OCI-LY7 (cell line): ENCODE results near the gene PPP1R14C. TPM values are rescaled to one million over a fixed set of nuclear protein-coding genes. Genes with fewer than 3 reads are reported as not detected.

Experiments used
- BruUV-seq: library from RNA; stranded (reverse); fragments of 400-500 nt; replicated peaks from 2 replicates; lab custom pipeline; 2021; lab: Mats Ljungman, UMichigan
- CTCF ChIA-PET: fragments of 300-600 bp; sonication (Branson Sonifier 250); formaldehyde crosslinking; loops from one replicate; lab custom pipeline; 2022; ENCODE audit warnings: antibody characterized with exemption; ENCODE audit not compliant: unreplicated experiment; lab: Charles Lee
- POLR2A ChIA-PET: fragments of 300-600 bp; sonication (Branson Sonifier 250); formaldehyde crosslinking; loops from one replicate; lab custom pipeline; 2022; ENCODE audit warnings: antibody characterized with exemption; lab: Charles Lee
- DNase-seq: peaks from one replicate; pipeline ENCODE4 v3.0.0-alpha.2; 2015; ENCODE audit warnings: low spot score
- H2AFZ ChIP-seq: fragments of 200-600 bp; sonication (generic), shearing (Covaris generic); 2 replicates; pipeline ENCODE4 v1.6.1; 2014; ENCODE audit warnings: mild to moderate bottlenecking, antibody characterized with exemption, low read length, moderate library complexity
- H3K27ac ChIP-seq: fragments of 200-600 bp; sonication (generic); 2 replicates; pipeline ENCODE4 v1.5.1; 2014; ENCODE audit warnings: mixed run types, low read depth, mild to moderate bottlenecking, moderate library complexity, low read length, inconsistent platforms; ENCODE audit not compliant: poor library complexity, severe bottlenecking
- H3K36me3 ChIP-seq: fragments of 200-600 bp; sonication (generic); 2 replicates; pipeline ENCODE4 v1.6.1; 2014; ENCODE audit warnings: mild to moderate bottlenecking, antibody characterized with exemption, low read length, moderate library complexity, mixed read lengths; ENCODE audit not compliant: insufficient read depth
- H3K4me1 ChIP-seq: fragments of 200-600 bp; sonication (generic); 2 replicates; pipeline ENCODE4 v1.5.1; 2014; ENCODE audit warnings: mild to moderate bottlenecking, low read length; ENCODE audit not compliant: insufficient read depth, poor library complexity, severe bottlenecking
- H3K4me2 ChIP-seq: fragments of 200-600 bp; sonication (generic); 2 replicates; pipeline ENCODE4 v1.6.1; 2014; ENCODE audit warnings: mild to moderate bottlenecking, low read length
- H3K4me3 ChIP-seq: fragments of 200-600 bp; sonication (generic); 2 replicates; pipeline ENCODE4 v1.5.1; 2014; ENCODE audit warnings: mild to moderate bottlenecking, low read depth, low read length; ENCODE audit not compliant: poor library complexity, severe bottlenecking
- H3K79me2 ChIP-seq: fragments of 200-600 bp; sonication (generic); 2 replicates; pipeline ENCODE4 v1.6.1; 2016; ENCODE audit warnings: low read depth, mild to moderate bottlenecking, low read length, moderate library complexity, mixed read lengths; ENCODE audit not compliant: insufficient read depth
- H3K9me2 ChIP-seq: fragments of 200-600 bp; sonication (generic); 2 replicates; pipeline ENCODE4 v1.6.1; 2016; ENCODE audit warnings: mild to moderate bottlenecking, low read length, mixed read lengths; ENCODE audit not compliant: insufficient read depth
- H3K9me3 ChIP-seq: fragments of 200-600 bp; sonication (generic); 2 replicates; pipeline ENCODE4 v1.6.1; 2014; ENCODE audit warnings: mild to moderate bottlenecking, mixed run types, low read length, mixed read lengths
- H4K20me1 ChIP-seq: fragments of 200-600 bp; sonication (generic); 2 replicates; pipeline ENCODE4 v1.6.1; 2014; ENCODE audit warnings: mild to moderate bottlenecking, antibody characterized with exemption, low read length, moderate library complexity, mixed read lengths; ENCODE audit not compliant: insufficient read depth
- EZH2phosphoT487 ChIP-seq: fragments of 200-600 bp; sonication (generic); IDR thresholded peaks from 2 replicates; pipeline ENCODE4 v1.6.1; 2018; ENCODE audit warnings: low read depth, borderline replicate concordance, mild to moderate bottlenecking, mixed run types, antibody characterized with exemption, low read length, moderate library complexity, mixed read lengths
- intact Hi-C: fragments of 100-400 bp; cut with micrococcal nuclease; formaldehyde crosslinking; loops from one replicate; pipeline ENCODE4 v1.10.0; 2022; ENCODE audit not compliant: unreplicated experiment
- total RNA-seq, 2 experiments: library from RNA; depleted of rRNA in 1 of 2; stranded (reverse); fragments of >200 nt in 1 of 2; shearing (Covaris generic) in 1 of 2; gene quantifications; 2 replicates each; pipeline ENCODE4 v1.2.3, GENCODE V29; 2014 to 2022
- TF ChIP-seq, protein P1 (sequence below): fragments of 200-600 bp; sonication (generic); conservative IDR thresholded peaks from 2 replicates; pipeline ENCODE4 v1.5.1; 2014; ENCODE audit warnings: mild to moderate bottlenecking, antibody characterized with exemption, low read length, moderate library complexity, mixed read lengths

Gene PPP1R14C
- total RNA-seq, 2 experiments from 2014 or later, result 1.8 TPM; not detected in 1

DNA sequence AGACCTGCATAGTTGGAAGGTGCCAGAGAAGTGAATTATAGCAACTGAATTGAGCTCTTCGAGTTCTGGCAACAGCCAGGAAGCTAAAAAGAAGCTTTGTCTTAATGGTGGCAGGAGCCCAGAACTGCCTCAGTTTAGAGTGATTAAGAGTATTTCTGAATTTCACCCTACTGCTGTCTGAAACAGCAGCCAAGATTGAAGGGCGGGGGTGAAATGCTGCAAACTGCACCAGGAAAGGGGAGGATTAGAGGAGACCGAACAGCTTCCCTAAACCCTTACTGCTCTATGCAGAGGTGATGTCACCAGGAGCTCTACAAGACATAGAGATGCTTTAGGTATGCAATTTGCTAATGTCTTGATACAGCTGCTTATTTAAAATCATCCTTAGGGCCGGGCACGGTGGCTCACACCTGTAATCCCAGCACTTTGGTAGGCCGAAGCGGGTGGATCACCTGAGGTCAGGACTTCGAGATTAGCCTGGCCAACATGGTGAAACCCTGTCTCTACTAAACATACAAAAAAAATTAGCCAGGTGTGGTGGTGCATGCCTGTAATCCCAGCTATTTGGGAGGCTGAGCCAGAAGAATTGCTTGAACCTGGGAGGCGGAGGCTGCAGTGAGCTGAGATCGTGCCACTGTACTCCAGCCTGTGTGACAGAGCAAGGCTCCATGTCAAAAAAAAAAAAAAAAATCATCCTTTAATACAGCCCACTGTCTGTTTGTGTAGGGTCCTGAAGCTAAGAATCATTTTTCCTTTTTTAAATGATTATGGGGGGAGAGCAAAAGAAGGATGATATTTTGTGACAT, 134.3 kb downstream of the PPP1R14C start:
- Histone ChIP-seq H3K79me2 (no peaks in the 10 kb centered on the region), H3K27ac (no peak overlapping the region), H3K9me3 (no peaks in the 10 kb centered on the region), H2AFZ (no peak overlapping the region), H4K20me1 (no peaks in the 10 kb centered on the region), H3K4me3 (no peak overlapping the region), H3K4me1 (peaks cover 62% of the 10 kb centered on the region), H3K9me2 (no peaks in the 10 kb centered on the region), H3K36me3 (no peaks in the 10 kb centered on the region), H3K4me2 (no peak overlapping the region)
- no peak for DNase-seq
- ChIA-PET CTCF (interaction anchor here (1.4 kb wide), 1 partner anchor 11 kb away, joined by 3 read pairs; no protein-coding TSS in a partner anchor), POLR2A (interaction anchor here (0.6 to 1.3 kb wide), 8 partner anchors 17 to 510 kb away, joined by 3 to 5 read pairs (median 4); no protein-coding TSS in a partner anchor)
- no TSS peak for BruUV-seq
- intact Hi-C loops, result no loop called here
- TF ChIP-seq, protein P1, sequence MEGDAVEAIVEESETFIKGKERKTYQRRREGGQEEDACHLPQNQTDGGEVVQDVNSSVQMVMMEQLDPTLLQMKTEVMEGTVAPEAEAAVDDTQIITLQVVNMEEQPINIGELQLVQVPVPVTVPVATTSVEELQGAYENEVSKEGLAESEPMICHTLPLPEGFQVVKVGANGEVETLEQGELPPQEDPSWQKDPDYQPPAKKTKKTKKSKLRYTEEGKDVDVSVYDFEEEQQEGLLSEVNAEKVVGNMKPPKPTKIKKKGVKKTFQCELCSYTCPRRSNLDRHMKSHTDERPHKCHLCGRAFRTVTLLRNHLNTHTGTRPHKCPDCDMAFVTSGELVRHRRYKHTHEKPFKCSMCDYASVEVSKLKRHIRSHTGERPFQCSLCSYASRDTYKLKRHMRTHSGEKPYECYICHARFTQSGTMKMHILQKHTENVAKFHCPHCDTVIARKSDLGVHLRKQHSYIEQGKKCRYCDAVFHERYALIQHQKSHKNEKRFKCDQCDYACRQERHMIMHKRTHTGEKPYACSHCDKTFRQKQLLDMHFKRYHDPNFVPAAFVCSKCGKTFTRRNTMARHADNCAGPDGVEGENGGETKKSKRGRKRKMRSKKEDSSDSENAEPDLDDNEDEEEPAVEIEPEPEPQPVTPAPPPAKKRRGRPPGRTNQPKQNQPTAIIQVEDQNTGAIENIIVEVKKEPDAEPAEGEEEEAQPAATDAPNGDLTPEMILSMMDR, result no peak
- TF ChIP-seq EZH2phosphoT487, result no peak

DNA sequence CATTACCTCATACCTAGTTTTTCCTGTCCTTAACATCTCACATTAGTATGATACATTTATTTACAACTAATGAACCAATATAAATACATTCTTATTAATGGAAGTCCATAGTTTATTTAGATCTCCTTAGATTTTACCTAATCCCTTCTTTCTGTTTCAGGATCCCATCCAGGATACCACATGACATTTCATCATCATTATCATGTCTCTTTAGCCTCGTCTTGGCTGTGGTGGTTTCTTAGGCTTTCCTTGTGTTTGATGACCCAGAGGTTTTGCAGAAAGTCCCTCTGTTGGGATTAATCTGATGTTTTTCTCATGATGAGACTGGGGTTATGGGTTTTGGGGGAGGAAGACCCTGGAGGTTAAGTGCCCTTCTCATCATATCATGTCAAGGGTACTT, 136.7 kb downstream of the PPP1R14C start:
- Histone ChIP-seq H3K4me1 (peaks cover 38% of the 10 kb centered on the region), H3K9me3 (no peaks in the 10 kb centered on the region), H3K4me2 (peak overlapping the region; percentile 45), H3K9me2 (no peaks in the 10 kb centered on the region), H3K36me3 (no peaks in the 10 kb centered on the region), H3K4me3 (no peak overlapping the region), H2AFZ (no peak overlapping the region), H4K20me1 (no peaks in the 10 kb centered on the region), H3K79me2 (no peaks in the 10 kb centered on the region), H3K27ac (no peak overlapping the region)
- intact Hi-C loops, result no loop called here
- TF ChIP-seq, protein P1, result no peak
- no peak for TF ChIP-seq EZH2phosphoT487
- DNase-seq, result no peak
- CTCF ChIA-PET, result no interaction called here
- no TSS peak for BruUV-seq
- POLR2A ChIA-PET, result interaction anchor here (1.1 kb wide), 1 partner anchor 74 kb away, joined by 3 read pairs; no protein-coding TSS in a partner anchor

DNA sequence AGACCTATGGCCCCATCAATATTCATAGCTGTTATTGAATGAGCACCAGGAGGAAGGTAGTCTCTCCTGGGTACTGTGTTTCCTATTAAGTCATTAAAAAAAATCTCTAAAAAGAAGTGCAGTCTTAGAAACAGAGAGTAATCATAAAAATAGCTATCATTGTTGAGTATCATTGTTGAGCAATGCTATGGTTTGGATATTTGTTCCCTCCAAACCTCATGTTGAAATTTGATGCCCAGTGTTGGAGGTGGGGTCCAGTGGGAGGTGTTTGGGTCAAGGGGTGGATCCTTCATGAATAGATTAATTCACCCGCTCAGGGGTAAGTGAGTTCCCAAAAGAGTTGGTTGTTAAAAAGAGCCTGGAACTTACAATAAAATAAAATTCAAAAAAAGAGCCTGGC, 137.9 kb downstream of the PPP1R14C start:
- Histone ChIP-seq H4K20me1 (no peaks in the 10 kb centered on the region), H3K27ac (no peak overlapping the region), H3K9me2 (no peaks in the 10 kb centered on the region), H2AFZ (no peak overlapping the region), H3K4me1 (peaks cover 31% of the 10 kb centered on the region), H3K9me3 (no peaks in the 10 kb centered on the region), H3K36me3 (no peaks in the 10 kb centered on the region), H3K4me3 (no peak overlapping the region), H3K4me2 (peak overlapping the region; percentile 45; the same call in 1 of the 2 replicates), H3K79me2 (no peaks in the 10 kb centered on the region)
- DNase-seq, result no peak
- ChIA-PET POLR2A (interaction anchor here (1.0 to 1.4 kb wide), 4 partner anchors 8 to 101 kb away, joined by 3 to 5 read pairs (median 4); no protein-coding TSS in a partner anchor), CTCF (no interaction called here)
- TF ChIP-seq, protein P1, result no peak
- no peak for TF ChIP-seq EZH2phosphoT487
- intact Hi-C loops, result no loop called here
- no TSS peak for BruUV-seq
